ENCODE results near the gene GGN. TPM values are rescaled to one million over a fixed set of nuclear protein-coding genes. Genes with fewer than 3 reads are reported as not detected.
"Not testable (repeated sequence)": the region's sequence is repeated elsewhere in the genome, so short reads cannot be mapped to it uniquely, and the experiment has no call there.

Gene GGN
- total and polyA plus RNA-seq, 9 of the 15 experiments (the other 6 are each of a cell fraction or from before 2014, with no cell fraction given), result 0.15 to 0.33 TPM; not detected in 7

DNA sequence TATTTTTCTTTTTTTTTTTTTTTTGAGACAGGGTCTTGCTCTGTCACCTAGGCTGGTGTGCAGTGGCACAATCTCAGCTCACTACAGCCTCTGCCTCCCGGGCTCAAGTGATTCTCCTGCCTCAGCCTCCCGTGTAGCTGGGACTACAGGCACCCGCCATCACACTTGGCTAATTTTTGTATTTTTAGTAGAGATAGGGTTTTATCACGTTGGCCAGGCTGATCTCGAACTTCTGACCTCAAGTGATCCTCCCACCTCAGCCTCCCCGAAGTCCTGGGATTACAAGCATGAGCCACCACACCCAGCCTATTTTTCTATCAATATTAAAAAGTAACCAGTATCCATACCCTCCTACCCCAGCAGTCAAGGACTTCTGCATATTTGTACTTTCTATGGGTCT is 22.6 kb upstream of the GGN start:
- POLR2A ChIA-PET, result interaction anchor here (1.0 to 1.2 kb wide), 2 partner anchors 17 to 129 kb away, joined by 4 read pairs; no protein-coding TSS in a partner anchor
- H3K9me1 ChIP-seq (ENCODE audit: control insufficient read depth, insufficient read depth, low read length); H4K20me1 ChIP-seq (replicated peaks; ENCODE audit: control insufficient read depth, insufficient read depth, low read length); ATAC-seq; FAIRE-seq; BruUV-seq (replicated peaks); in situ Hi-C loops (cut with MboI); H3K4me2 ChIP-seq (ENCODE audit: insufficient read depth, low read length); H3K27ac ChIP-seq (ENCODE audit: extremely low read depth, low read depth, low read length); H3K27me3 ChIP-seq (ENCODE audit: control insufficient read depth in 2 of 2, insufficient read depth in 2 of 2, low read length in 2 of 2); H2AFZ ChIP-seq (ENCODE audit: low read depth, low read length); H3K4me3 ChIP-seq; H3K79me2 ChIP-seq (ENCODE audit: control insufficient read depth, insufficient read depth, low read length); CTCF ChIA-PET (ENCODE audit: low intra/inter-chr PET ratio); H3K9me3 ChIP-seq (replicated peaks; ENCODE audit: control insufficient read depth, insufficient read depth, low read depth, low read length): not testable (repeated sequence)
- Histone ChIP-seq H3K9ac (ENCODE audit: insufficient read depth in 1 of 2, low read depth in 2 of 2, low read length in 2 of 2) (peak overlapping the region in 1 of 2 experiments; percentile 81; a peak in 1 of 4 replicates), H3K4me1 (replicated peaks in 1 of 2; ENCODE audit: control insufficient read depth in 2 of 2, insufficient read depth in 2 of 2, low read length in 2 of 2) (peaks cover 29 to 48% of the 10 kb centered on the region in 2 experiments; a peak in 4 of 5 replicates), H3K36me3 (ENCODE audit: control insufficient read depth, insufficient read depth, low read length) (peaks cover 18% of the 10 kb centered on the region; the same call in 2 of the 3 replicates)
- TF ChIP-seq NCOR1 (IDR thresholded peaks at IDR 0.05), result peak; percentile 65
- 0 out of 4 replicates have a peak, but pooled peaks of 1 of the 2 experiments have one; percentile 10 for TF ChIP-seq KDM1A (IDR thresholded peaks at IDR 0.05)
- peak; percentile 69 for TF ChIP-seq ARID1B (IDR thresholded peaks at IDR 0.05)
- peak; percentile 61; the same call in 1 of the 2 replicates for TF ChIP-seq TAL1 (IDR thresholded peaks at IDR 0.05)
- TF ChIP-seq CBFA2T2 (conservative IDR thresholded peaks at IDR 0.05), result peak; percentile 63
- peak; percentile 31; the same call in 1 of the 2 replicates for TF ChIP-seq BCOR (IDR thresholded peaks at IDR 0.05)
- TF ChIP-seq DPF2 (IDR thresholded peaks at IDR 0.05), result peak; percentile 42; the same call in 1 of the 2 replicates
- TF ChIP-seq TCF3 (CRISPR knock-in tag; IDR thresholded peaks at IDR 0.05), result peak; percentile 39
- peak; percentile 82 for TF ChIP-seq CBFA2T3 (IDR thresholded peaks at IDR 0.05)
- DNase-seq (ENCODE audit: extremely low read depth in 1 of 4, low spot score in 3 of 4), result peak in 1 of 4 experiments; percentile 47
- WGBS (ENCODE audit: insufficient coverage, low coverage, missing lambda C conversion rate), result 8% methylated on average over 5 of the region's 6 CpGs
- intact Hi-C loops (cut with micrococcal nuclease), result loop anchor here (5.0 kb wide), 1 partner anchor 97 kb away; no protein-coding TSS in a partner anchor

All from K562 (cell line).